Non-pigmented ciliary epithelial cell (primary cell): Measurements from ENCODE around the gene SERAC1.
"Not testable (repeated sequence)": the region's sequence is repeated elsewhere in the genome, so short reads cannot be mapped to it uniquely, and the experiment has no call there.

Source experiments
- DNase-seq: peaks from one replicate; pipeline ENCODE4 v3.0.0-alpha.2; 2010; ENCODE audit warnings: low read depth

Gene SERAC1

GRCh38 chr6:158174514-158174913 is 6.5 kb upstream of the SERAC1 start:
- DNase-seq, result peak; percentile 84

DNA sequence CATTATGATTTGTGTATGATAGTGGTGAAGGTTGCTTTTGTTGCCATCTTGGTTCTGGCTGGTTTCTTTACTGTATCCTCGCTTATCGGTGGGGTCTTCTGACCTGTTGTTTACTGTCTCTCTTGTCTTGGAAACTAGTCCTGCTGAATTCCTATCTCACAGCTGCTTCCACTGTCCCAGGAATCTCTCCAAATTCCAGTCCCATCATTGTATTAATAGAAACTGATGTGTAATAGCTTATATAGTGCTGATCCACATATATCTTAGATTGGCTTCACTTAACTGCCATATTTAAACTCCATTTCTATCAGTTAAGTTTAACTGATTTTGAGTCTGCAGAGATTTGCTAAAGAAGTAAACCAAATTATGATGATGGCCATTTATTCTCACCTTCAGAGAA is 6.0 kb upstream of the SERAC1 start:
- DNase-seq, result no peak

- no peak for DNase-seq
Measured at GRCh38 chr6:158172001-158172400, 3.9 kb upstream of the SERAC1 start.

- peak; percentile 58 for DNase-seq
Measured at GRCh38 chr6:158170656-158171081, 2.6 kb upstream of the SERAC1 start.

- not testable (repeated sequence) for DNase-seq
Measured at GRCh38 chr6:158169634-158170033, 1.6 kb upstream of the SERAC1 start.

DNA sequence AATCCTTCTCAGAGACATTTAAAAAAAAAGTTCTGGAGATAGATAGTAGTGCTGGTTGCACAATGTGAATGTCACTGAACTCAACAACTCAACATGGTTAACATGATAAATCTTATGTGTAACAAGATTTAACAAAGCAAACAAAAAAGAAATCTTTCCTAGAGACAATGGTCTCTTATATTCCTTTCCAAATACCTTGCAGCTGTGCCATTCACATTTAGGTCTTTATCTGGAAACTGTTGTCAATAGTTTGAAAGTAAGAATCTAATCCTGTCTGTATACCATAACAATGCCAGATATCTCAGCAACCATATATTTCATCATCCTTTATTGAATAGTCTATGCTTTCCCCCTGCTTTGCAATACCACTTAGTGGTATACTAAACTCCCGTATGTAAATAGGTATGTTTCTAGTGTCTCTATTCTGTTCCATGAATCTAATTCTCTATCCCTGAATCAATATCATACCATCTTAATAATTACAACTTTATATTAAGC is 2.1 kb downstream of the SERAC1 start:
- DNase-seq, result no peak

DNA sequence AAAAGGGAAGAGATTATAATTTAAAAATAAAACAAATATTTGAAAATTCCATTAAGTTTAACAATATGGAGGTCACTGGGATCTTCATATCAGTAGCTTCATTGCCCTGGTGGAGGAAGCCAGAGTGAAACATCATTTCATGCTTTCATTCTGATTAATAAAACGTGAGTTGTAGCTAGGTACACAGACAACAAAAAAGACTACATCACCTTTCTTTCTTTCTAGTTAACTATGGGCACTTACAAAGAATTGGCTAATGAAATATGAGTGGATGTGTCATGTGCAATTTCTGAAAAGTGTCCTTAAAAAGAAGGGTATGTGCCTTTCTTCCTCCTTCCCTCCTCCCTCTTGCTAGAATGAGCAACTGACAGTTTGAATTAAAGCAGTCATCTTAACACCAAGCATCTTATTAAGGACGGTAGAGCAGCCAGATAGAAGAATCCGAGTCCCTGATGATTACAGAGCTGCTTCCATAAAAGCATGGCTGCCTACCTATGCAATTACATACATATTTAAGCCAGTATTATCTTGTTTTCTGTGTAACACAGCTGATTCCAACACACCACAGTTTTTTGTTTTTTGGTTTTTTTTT is 3.4 kb downstream of the SERAC1 start:
- DNase-seq, result no peak

GRCh38 chr6:158161566-158162254 is 6.4 kb downstream of the SERAC1 start:
- DNase-seq, result no peak

- no peak for DNase-seq
Measured at GRCh38 chr6:158160932-158161539, 7.0 kb downstream of the SERAC1 start.

DNA sequence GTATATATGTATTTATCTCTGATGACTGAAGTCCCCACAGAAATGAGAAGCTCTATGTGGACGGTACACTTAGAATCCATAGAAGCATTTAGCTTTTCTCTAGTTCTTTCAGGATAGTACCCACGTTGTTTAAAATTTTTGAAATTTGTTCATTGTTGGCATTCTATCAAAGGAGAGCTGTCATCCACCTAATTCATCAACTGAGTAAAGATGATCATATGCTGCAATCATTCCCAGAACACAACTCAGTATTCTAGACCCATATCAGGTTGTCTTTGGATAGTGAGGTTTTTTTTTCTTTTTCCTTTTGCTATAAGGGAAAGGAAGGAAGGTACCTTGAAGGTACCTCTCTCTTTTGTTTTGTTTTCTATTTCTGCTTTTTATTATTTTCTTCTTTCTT is 9.3 kb downstream of the SERAC1 start:
- DNase-seq, result no peak

DNA sequence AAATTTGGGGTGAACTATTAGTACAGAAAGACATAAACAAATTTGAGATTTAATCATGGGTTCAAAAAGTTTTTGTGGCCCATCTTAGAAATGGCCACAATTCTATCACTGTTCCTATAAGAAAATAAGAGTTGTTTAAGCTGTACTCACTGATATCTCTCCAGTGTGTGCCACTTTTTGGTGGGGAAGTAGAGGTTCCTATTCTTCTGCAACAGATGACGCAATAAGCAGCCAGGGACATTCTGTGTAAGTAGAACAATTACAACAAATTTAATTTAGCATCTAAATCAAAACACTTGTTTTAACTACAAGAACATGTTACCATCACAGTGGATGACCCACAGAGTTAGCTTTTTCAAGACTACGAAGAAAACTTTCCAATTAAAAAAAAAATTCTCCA is 9.9 kb downstream of the SERAC1 start:
- no peak for DNase-seq

GRCh38 chr6:158157064-158157764 is 10.8 kb downstream of the SERAC1 start:
- no peak for DNase-seq

DNA sequence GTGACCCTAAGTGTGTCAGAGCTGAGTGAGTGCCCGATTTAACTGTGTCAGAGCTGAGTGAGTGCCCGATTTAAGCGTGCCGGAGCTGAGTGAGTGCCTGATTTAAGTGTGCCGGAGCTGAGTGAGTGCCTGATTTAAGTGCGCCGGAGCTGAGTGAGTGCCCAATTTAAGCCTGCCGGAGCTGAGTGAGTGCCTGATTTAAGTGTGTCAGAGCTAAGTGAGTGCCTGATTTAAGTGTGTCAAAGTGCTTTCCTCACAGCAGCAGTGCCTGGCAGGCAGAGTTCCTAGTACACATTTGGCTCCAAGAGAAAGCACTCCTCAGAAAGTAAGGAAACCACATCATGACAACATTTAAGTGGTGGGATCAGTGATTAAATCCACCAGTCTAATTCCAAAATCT is 13.2 kb downstream of the SERAC1 start:
- DNase-seq, result no peak

GRCh38 chr6:158153576-158153975 is 14.5 kb downstream of the SERAC1 start:
- no peak for DNase-seq

- DNase-seq, result no peak
Measured at GRCh38 chr6:158152659-158153058, 15.4 kb downstream of the SERAC1 start.

- DNase-seq, result not testable (repeated sequence)
Measured at GRCh38 chr6:158152025-158152424, 16.0 kb downstream of the SERAC1 start.

GRCh38 chr6:158150701-158151100 is 17.4 kb downstream of the SERAC1 start:
- DNase-seq, result no peak

- DNase-seq, result peak; percentile 49
Measured at GRCh38 chr6:158149641-158150040, 18.4 kb downstream of the SERAC1 start.

DNA sequence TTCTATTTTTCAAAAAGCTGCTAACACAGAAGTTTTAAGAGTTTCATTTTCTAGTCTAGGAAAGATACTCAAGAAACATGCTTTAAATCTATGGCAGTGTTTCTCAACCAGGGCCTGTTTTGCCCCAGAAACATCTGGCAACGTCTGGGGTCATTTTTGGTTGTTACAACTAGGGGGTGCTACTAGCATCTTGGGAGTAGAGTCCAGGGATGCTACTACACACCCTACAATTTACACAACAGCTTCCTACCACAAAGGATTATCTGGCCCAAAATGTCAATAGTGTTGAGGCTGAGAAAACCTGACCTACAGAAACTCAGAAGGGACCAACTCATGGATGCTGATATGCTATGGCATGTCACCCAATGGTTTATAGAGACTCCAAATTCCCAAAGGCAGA is 24.4 kb downstream of the SERAC1 start:
- DNase-seq, result no peak

- no peak for DNase-seq
Measured at GRCh38 chr6:158142789-158143188, 25.3 kb downstream of the SERAC1 start.

DNA sequence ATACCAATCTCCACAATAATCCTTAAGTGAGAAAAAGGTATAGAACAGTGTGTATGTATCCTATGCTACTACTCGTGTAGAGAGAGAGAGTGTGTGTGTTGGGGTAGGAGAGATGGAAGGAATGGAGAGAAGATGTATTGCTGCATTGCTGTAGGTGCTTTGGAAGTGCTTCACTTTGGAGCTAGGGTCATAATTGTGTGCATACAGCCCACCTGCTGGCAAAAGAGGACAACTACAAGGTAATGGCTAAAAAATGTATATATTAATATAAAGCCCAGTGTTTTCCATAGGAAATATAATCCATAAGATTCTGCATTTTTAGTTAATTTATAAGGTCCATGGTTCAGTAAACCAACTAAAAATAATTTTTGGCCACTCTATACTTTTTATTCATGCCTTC is 36.1 kb downstream of the SERAC1 start:
- DNase-seq, result no peak

- DNase-seq, result no peak
Measured at GRCh38 chr6:158125271-158125670, 42.8 kb downstream of the SERAC1 start.

DNA sequence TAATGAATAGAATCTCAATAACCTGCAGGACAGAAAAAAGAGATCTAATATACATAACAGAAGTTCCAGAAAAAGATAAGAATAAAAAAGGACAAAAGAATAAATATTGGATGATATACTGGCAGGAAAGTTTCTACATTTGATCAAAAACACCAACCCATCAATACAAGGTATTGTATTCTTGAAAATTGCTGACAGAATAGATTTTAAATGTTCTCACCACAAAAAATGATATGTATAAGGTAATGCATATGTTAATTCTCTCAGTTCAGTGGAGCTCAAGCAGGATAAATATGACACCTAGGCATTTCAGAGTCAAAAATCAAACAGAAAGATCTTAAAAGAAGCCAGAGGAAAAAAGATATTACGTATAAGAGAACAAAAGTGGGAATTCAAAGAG is 43.8 kb downstream of the SERAC1 start:
- DNase-seq, result no peak
